Measurements from ENCODE around the gene ENO2.

DNA sequence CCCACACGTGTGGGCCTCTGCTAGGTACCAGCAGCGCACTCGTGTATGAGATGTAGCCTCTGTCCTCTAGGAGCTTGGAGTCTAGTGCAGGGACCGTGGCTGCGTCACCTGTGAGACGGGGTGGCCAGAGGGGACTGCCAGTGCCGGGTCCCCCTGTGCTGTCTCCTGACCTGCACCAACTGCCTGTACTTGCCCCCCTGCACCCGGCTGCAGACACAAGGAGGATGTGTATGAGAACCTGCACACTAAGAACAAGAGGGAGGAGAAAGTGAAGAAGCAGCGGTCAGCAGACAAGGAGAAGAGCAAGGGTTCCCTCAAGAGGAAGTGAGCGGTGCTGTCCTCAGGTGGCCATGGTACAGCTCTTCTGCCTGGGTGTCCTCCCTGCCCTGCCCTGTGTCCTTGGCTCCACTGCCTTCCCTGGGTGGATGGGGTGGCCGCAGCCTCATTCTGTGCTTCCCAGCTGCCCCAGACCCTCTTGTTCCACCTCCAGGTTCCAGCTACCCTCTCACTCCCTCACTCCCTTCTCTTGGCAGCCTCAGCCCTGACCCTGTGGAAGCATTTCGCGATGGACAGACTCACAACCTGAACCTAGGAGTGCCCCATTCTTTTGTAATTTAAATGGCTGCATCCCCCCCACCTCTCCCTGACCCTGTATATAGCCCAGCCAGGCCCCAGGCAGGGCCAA lies 46.4 kb downstream of the ENO2 start:
- TF ChIP-seq CTCF (IDR thresholded peaks at IDR 0.05; ENCODE audit: low read length), result no peak
- TF ChIP-seq EZH2 (IDR thresholded peaks at IDR 0.05; ENCODE audit: borderline replicate concordance, low read length), result no peak
